ENCODE measurements around the gene KDM8.
A peak's percentile ranks its signal among the peaks of the same experiment; 100 is the strongest.

KDM8 gene

GRCh38 chr16:27267037-27267677 lies 63.8 kb downstream of the KDM8 start:
- no peak for DNase-seq (ENCODE audit: low read depth in 1 of 2, low spot score in 1 of 2)

- DNase-seq (ENCODE audit: low read depth in 1 of 2, low spot score in 1 of 2), result peak; percentile 90 to 97
Measured at GRCh38 chr16:27268376-27269299, 65.3 kb downstream of the KDM8 start, which contains the start of gene NSMCE1. Gene NSMCE1, minus strand, starts transcription at chr16:27268772. Its CDS starts 11,202 bp downstream, at chr16:27257570.

- no peak for DNase-seq (ENCODE audit: low read depth in 1 of 2, low spot score in 1 of 2)
Measured at GRCh38 chr16:27269300-27270150, 66.2 kb downstream of the KDM8 start.

DNA sequence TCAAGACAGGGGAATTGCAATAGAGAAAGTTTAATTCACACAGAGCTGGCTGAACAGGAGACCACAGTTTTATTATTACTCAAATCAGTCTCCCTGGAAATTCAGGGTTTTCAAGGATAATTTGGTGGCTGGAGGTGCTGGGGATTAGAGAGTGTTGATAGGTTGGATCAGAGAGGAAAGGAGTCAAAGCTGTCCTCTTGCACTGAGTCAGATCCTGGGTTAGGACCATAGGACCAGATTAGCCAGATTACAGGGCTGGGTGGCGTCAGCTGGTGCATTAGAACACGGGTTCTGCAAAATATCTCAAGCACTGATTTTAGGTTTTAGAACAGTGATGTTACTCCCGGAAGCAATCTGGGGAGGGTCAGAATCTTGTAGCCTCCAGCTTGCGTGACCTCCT lies 67.0 kb downstream of the KDM8 start:
- DNase-seq (ENCODE audit: low read depth in 1 of 2, low spot score in 1 of 2), result no peak
